ENCODE data around the gene OASL. TPM values are rescaled to one million over a fixed set of nuclear protein-coding genes. Genes with fewer than 3 reads are reported as not detected.

OASL gene
- polyA plus RNA-seq, 1 of the 3 experiments (the other 2 are of a cell fraction), result 0.41 TPM

GRCh38 chr12:121015825-121016766 lies 22.9 kb downstream of the OASL start, which contains the start of gene C12orf43:
Gene C12orf43, minus strand, starts transcription at chr12:121016487. Its CDS starts 13 bp downstream, at chr12:121016474.
- no peaks in the 10 kb centered on the region for H3K9me3 ChIP-seq
- peaks cover 5 to 11% of the 10 kb centered on the region in 2 experiments; a peak in 2 of 4 replicates for H3K4me1 ChIP-seq (ENCODE audit: control insufficient read depth in 1 of 2, insufficient read depth in 2 of 2, low read depth in 1 of 2, low read length in 1 of 2)
- peak; percentile 92 for DNase-seq
- CTCF ChIA-PET, result interaction anchor here (0.6 to 2.1 kb wide), 4 partner anchors 11 to 173 kb away, joined by 3 to 9 read pairs (median 3); no protein-coding TSS in a partner anchor
- peak within 1 kb of the TSS; percentile 75 for H3K9ac ChIP-seq
- peaks cover 21% of the 10 kb centered on the region for H3K79me2 ChIP-seq (ENCODE audit: insufficient read depth)
- peak within 1 kb of the TSS; percentile 90 for H3K4me2 ChIP-seq
- peak within 1 kb of the TSS; percentile 94 to 97 for H3K4me3 ChIP-seq (ENCODE audit: low read depth in 2 of 2, low read length in 1 of 2)
- H4K20me1 ChIP-seq (ENCODE audit: insufficient read depth), result no peaks in the 10 kb centered on the region
- H3F3A ChIP-seq (replicated peaks; ENCODE audit: insufficient read depth), result no peaks in the 10 kb centered on the region
- H3K27me3 ChIP-seq (ENCODE audit: insufficient read depth), result no peaks in the 10 kb centered on the region
- H3K9me2 ChIP-seq, result no peaks in the 10 kb centered on the region
- POLR2A ChIA-PET, result no interaction called here
- H2AFZ ChIP-seq (ENCODE audit: low read depth), result peak within 1 kb of the TSS; percentile 77
- peak within 1 kb of the TSS; percentile 68 to 71 for H3K27ac ChIP-seq (ENCODE audit: low read depth in 2 of 2, low read length in 1 of 2)
- WGBS (ENCODE audit: low lambda C conversion rate), result under 1% methylated on average over 31 of the region's 34 CpGs
- H3K36me3 ChIP-seq (replicated peaks in 1 of 2; ENCODE audit: control insufficient read depth in 1 of 2, insufficient read depth in 2 of 2, low read length in 1 of 2), result peaks cover 6 to 9% of the 10 kb centered on the region in 2 experiments
- TF ChIP-seq, protein P1, sequence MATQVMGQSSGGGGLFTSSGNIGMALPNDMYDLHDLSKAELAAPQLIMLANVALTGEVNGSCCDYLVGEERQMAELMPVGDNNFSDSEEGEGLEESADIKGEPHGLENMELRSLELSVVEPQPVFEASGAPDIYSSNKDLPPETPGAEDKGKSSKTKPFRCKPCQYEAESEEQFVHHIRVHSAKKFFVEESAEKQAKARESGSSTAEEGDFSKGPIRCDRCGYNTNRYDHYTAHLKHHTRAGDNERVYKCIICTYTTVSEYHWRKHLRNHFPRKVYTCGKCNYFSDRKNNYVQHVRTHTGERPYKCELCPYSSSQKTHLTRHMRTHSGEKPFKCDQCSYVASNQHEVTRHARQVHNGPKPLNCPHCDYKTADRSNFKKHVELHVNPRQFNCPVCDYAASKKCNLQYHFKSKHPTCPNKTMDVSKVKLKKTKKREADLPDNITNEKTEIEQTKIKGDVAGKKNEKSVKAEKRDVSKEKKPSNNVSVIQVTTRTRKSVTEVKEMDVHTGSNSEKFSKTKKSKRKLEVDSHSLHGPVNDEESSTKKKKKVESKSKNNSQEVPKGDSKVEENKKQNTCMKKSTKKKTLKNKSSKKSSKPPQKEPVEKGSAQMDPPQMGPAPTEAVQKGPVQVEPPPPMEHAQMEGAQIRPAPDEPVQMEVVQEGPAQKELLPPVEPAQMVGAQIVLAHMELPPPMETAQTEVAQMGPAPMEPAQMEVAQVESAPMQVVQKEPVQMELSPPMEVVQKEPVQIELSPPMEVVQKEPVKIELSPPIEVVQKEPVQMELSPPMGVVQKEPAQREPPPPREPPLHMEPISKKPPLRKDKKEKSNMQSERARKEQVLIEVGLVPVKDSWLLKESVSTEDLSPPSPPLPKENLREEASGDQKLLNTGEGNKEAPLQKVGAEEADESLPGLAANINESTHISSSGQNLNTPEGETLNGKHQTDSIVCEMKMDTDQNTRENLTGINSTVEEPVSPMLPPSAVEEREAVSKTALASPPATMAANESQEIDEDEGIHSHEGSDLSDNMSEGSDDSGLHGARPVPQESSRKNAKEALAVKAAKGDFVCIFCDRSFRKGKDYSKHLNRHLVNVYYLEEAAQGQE (IDR thresholded peaks at IDR 0.05; ENCODE audit: low read depth, low read length), result no peak
- no peak for TF ChIP-seq IRF3 (IDR thresholded peaks at IDR 0.05; ENCODE audit: low read depth, low read length)
- TF ChIP-seq, protein P2, sequence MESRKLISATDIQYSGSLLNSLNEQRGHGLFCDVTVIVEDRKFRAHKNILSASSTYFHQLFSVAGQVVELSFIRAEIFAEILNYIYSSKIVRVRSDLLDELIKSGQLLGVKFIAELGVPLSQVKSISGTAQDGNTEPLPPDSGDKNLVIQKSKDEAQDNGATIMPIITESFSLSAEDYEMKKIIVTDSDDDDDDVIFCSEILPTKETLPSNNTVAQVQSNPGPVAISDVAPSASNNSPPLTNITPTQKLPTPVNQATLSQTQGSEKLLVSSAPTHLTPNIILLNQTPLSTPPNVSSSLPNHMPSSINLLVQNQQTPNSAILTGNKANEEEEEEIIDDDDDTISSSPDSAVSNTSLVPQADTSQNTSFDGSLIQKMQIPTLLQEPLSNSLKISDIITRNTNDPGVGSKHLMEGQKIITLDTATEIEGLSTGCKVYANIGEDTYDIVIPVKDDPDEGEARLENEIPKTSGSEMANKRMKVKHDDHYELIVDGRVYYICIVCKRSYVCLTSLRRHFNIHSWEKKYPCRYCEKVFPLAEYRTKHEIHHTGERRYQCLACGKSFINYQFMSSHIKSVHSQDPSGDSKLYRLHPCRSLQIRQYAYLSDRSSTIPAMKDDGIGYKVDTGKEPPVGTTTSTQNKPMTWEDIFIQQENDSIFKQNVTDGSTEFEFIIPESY (IDR thresholded peaks at IDR 0.05; ENCODE audit: borderline replicate concordance, low read depth), result peak; percentile 83; the same call in 1 of the 2 replicates
- TF ChIP-seq, protein P3, sequence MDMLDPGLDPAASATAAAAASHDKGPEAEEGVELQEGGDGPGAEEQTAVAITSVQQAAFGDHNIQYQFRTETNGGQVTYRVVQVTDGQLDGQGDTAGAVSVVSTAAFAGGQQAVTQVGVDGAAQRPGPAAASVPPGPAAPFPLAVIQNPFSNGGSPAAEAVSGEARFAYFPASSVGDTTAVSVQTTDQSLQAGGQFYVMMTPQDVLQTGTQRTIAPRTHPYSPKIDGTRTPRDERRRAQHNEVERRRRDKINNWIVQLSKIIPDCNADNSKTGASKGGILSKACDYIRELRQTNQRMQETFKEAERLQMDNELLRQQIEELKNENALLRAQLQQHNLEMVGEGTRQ (IDR thresholded peaks at IDR 0.05; ENCODE audit: borderline replicate concordance, low read depth, low read length), result no peak
- no peak for TF ChIP-seq RXRA (IDR thresholded peaks at IDR 0.05; ENCODE audit: borderline replicate concordance, low read depth)
- TF ChIP-seq SIN3A (IDR thresholded peaks at IDR 0.05; ENCODE audit: borderline replicate concordance, low read depth, low read length), result peak; percentile 30; the same call in 1 of the 2 replicates
- no peak for TF ChIP-seq PBX3 (IDR thresholded peaks at IDR 0.05)
- TF ChIP-seq TCF12 (IDR thresholded peaks at IDR 0.05), result no peak
- no peak for TF ChIP-seq SMC3 (IDR thresholded peaks at IDR 0.05; ENCODE audit: low read depth, low read length)
- TF ChIP-seq EZH2phosphoT487 (IDR thresholded peaks at IDR 0.05; ENCODE audit: borderline replicate concordance, low read depth), result no peak
- peak; percentile 99 for TF ChIP-seq YY1 (IDR thresholded peaks at IDR 0.05; ENCODE audit: low read depth)
- peak; percentile 88 for TF ChIP-seq TAF1 (IDR thresholded peaks at IDR 0.05; ENCODE audit: borderline replicate concordance, low read depth, low read length)
- no peak for TF ChIP-seq RFX5 (IDR thresholded peaks at IDR 0.05; ENCODE audit: low read length)
- TF ChIP-seq, protein P4, sequence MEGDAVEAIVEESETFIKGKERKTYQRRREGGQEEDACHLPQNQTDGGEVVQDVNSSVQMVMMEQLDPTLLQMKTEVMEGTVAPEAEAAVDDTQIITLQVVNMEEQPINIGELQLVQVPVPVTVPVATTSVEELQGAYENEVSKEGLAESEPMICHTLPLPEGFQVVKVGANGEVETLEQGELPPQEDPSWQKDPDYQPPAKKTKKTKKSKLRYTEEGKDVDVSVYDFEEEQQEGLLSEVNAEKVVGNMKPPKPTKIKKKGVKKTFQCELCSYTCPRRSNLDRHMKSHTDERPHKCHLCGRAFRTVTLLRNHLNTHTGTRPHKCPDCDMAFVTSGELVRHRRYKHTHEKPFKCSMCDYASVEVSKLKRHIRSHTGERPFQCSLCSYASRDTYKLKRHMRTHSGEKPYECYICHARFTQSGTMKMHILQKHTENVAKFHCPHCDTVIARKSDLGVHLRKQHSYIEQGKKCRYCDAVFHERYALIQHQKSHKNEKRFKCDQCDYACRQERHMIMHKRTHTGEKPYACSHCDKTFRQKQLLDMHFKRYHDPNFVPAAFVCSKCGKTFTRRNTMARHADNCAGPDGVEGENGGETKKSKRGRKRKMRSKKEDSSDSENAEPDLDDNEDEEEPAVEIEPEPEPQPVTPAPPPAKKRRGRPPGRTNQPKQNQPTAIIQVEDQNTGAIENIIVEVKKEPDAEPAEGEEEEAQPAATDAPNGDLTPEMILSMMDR (IDR thresholded peaks at IDR 0.05), result no peak
- peak; percentile 95 for TF ChIP-seq CHD2 (IDR thresholded peaks at IDR 0.05; ENCODE audit: low read length, partially characterized antibody)
- peak; percentile 69 for TF ChIP-seq GATA2 (CRISPR knock-in tag; IDR thresholded peaks at IDR 0.05)
- TF ChIP-seq MXI1 (IDR thresholded peaks at IDR 0.05; ENCODE audit: low read depth, low read length), result peak; percentile 93; the same call in 1 of the 2 replicates
- TF ChIP-seq POLR2AphosphoS5 (IDR thresholded peaks at IDR 0.05; ENCODE audit: low read depth, low read length), result peak; percentile 72
- TF ChIP-seq RCOR1 (IDR thresholded peaks at IDR 0.05; ENCODE audit: low read length), result no peak
- no peak for TF ChIP-seq MEF2A (IDR thresholded peaks at IDR 0.05; ENCODE audit: borderline replicate concordance, low read depth)

All from SK-N-SH (cell line).